GM18508 (cell line): Measurements from ENCODE around the gene HAUS8.

Experiments
- ATAC-seq: cut with Tn5 transposase; IDR thresholded peaks from one replicate; pipeline ENCODE4 v1.9.1; 2021; ENCODE audit warnings: moderate number of reproducible peaks; ENCODE audit not compliant: insufficient read depth, unreplicated experiment

Gene HAUS8

GRCh38 chr19:17076543-17076991 lies 1.3 kb upstream of the HAUS8 start:
- ATAC-seq: no peak

- no peak for ATAC-seq
Measured at GRCh38 chr19:17075864-17076542, 751 bp upstream of the HAUS8 start.

GRCh38 chr19:17074634-17075034 lies 618 bp downstream of the HAUS8 start:
- ATAC-seq: no peak

- no peak for ATAC-seq
Measured at GRCh38 chr19:17073869-17074633, 1.2 kb downstream of the HAUS8 start.

- no peak for ATAC-seq
Measured at GRCh38 chr19:17070912-17071311, 4.3 kb downstream of the HAUS8 start.

- ATAC-seq: no peak
Measured at GRCh38 chr19:17070421-17070820, 4.8 kb downstream of the HAUS8 start.

- no peak for ATAC-seq
Measured at GRCh38 chr19:17069193-17069592, 6.1 kb downstream of the HAUS8 start.

- no peak for ATAC-seq
Measured at GRCh38 chr19:17063428-17063827, 11.8 kb downstream of the HAUS8 start.

- ATAC-seq: no peak
Measured at GRCh38 chr19:17061691-17062090, 13.6 kb downstream of the HAUS8 start.

GRCh38 chr19:17061205-17061604 lies 14.0 kb downstream of the HAUS8 start:
- ATAC-seq: no peak

GRCh38 chr19:17060802-17061201 lies 14.4 kb downstream of the HAUS8 start:
- ATAC-seq: no peak

- no peak for ATAC-seq
Measured at GRCh38 chr19:17058236-17058635, 17.0 kb downstream of the HAUS8 start.

GRCh38 chr19:17055636-17056035 lies 19.6 kb downstream of the HAUS8 start:
- no peak for ATAC-seq

GRCh38 chr19:17054746-17055145 lies 20.5 kb downstream of the HAUS8 start:
- ATAC-seq: no peak

GRCh38 chr19:17052439-17052838 lies 22.8 kb downstream of the HAUS8 start:
- no peak for ATAC-seq

- ATAC-seq: no peak
Measured at GRCh38 chr19:17049711-17050280, 25.5 kb downstream of the HAUS8 start.

- no peak for ATAC-seq
Measured at GRCh38 chr19:17048885-17049453, 26.3 kb downstream of the HAUS8 start.

- no peak for ATAC-seq
Measured at GRCh38 chr19:17045907-17046502, 29.2 kb downstream of the HAUS8 start.

GRCh38 chr19:17043744-17044143 lies 31.5 kb downstream of the HAUS8 start:
- ATAC-seq: no peak

- no peak for ATAC-seq
Measured at GRCh38 chr19:17041976-17042375, 33.3 kb downstream of the HAUS8 start.
